ENCODE results near the gene RPL26.
"Not testable (repeated sequence)": the region's sequence is repeated elsewhere in the genome, so short reads cannot be mapped to it uniquely, and the experiment has no call there.

Gene RPL26

DNA sequence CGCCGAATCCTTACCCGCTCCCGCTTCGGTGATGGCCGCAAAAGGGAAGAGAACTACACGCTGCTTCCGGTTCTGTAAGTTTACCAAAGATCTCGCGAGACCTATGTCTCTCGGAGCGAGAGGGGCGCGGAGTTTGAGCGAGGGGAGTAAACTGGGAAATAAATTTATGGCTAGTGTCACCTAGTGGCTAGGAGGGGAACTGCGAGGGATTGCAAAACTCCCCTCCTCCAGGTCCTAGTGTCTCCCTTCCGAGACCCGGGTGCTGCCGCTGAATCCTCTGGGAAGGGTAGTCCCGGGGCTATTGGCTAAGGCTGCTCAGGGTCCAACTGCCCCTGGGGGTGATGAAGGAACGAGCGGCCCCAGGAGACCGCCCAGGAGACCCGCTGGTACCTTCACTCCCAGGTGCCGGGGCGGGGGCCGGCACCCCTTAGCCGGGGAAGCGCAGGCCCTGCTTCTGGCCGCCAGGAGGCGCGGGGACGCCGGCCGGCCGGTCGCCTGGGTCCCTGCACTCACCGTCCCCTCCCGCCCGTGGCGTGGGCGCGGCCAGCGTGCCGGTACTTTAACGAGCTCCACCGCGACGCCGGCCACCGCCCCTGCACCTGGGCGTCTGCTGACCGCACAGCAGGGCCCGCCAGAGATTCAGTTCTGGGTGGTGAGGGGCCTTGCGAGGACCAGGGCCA lies at the start of gene RPL26:
Gene RPL26, minus strand, starts transcription at position 51 of the 680 bp plus-strand sequence. CDS start 883 bp downstream, outside the sequence.
- DNase-seq, result peak; percentile 98

DNA sequence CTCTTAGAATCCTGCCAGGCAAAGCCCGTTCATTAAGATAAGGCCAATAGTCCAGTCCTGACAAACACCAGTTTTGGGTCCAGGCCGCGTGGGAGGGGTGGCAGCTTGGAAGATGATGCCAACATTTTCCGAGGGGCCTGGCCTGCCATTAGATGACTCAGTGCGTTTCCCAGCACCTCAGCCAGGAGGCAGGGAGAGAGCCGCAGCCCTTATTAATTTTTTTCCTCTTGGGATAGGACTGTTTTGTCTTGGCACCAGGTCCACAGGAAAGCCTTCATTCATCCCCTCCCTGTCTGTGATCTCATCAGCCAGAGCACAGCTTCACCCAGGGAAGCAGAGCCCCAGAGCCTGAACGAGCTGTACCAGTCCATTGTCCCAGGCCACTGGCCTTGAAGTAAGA lies 48.0 kb upstream of the RPL26 start:
- DNase-seq, result no peak

DNA sequence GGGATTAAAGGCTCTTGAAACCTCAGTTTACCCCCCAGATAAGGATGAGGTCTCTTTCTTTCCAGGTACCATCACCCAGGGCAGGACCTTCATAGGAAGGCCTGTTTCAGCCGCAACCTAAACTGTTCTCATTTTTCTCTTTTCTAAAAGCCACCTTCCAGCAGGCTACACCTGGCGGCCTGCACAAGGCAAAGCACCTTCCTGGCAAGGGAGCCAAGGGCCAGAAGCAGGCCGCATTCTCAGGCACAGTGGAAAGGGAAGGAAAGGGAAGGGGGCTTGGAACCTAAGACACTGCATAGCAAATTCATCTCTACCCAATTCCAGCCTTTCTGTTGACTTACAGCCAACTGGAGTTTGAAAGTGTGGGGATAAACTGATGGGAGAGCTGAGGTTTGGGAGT lies 43.8 kb upstream of the RPL26 start:
- DNase-seq, result no peak

DNA sequence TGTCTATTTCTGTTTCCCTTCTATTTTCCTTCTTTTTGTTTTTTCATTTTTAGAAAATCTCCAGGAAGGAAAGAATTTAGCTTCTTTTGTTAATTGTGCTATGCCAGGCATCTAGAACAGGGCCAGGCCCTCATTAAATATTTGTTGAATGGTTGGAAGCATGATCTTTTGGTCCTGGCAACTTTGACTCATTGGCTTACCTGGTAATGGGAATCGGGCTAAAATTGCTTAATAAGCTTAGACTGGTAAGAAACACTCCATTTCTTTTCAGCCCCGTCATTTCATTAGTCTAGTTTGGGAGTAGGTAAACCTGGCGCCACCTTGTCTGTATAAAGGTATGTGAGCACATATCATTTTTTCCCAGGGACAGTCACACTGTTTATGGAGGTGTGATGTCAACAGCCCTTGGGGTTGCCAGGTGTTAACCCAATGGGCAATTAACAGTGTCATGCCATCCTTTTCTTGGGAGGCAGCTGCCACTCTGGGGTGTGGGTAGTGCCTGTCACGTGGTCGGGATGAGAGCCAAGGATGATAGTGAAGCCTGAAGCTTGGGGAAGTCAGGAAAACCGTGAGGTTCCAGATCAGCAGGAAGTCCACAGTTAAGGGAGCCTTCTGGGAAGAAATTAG lies 43.2 kb upstream of the RPL26 start:
- no peak for DNase-seq

DNA sequence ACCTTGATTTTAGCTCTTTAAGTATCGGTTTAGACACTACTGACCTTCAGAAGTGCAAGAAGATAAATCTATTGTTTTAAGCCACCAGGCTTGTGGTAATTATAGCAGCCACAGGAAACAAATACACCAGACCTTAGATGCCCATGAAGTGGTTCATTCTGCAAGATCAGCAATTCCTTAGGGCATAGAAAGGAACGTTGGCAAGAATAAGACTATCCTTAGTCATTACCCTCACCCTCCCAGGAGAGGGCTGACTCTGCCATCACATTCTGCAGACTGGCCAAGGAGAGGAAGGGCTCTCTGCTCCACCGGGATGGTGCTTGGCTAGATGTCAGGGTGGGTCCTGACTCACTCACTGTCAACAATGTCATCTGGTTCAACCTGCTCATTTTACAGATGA lies 38.6 kb upstream of the RPL26 start:
- DNase-seq, result no peak

DNA sequence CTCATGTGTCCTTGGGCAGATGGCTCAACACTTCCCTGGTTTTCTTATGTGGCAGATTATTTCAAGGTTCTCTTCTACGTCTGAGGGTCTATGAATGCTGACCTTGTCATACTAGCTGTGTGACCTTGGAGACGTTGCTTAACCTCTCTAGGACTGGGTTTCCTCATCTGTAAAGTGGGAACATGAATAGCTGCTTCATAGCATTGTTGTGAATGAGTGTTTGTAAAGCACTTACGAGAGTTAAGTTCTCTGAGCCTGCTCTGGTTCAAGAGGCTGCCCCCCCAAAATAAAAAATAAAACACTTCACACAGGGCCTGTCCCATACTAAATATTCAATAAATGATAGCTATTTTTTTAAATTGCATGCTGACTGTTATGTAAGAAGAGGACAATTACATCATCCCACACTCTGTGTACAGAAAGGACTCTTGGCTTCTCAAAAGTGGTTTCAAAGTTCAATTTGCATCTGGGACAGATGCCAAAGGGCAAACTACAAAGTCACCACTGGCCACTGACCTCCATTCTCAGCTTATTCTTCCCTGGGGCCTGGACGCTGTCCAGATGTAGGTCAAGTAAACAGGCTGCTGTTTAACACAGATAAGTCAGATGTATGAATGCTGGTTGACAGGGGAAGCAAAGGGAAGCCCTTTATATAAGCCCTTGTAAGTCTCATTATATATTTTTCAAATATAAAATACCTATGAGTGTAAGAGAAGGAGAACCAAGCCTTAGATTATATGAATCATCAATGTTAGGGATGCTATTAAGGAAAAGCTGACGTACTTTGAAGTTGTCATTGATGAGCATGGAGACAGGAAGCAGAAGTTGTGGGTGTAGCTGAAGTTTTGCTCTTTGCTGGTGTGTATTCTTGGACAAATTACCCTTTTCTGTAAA lies 37.3 kb upstream of the RPL26 start:
- no peak for DNase-seq

DNA sequence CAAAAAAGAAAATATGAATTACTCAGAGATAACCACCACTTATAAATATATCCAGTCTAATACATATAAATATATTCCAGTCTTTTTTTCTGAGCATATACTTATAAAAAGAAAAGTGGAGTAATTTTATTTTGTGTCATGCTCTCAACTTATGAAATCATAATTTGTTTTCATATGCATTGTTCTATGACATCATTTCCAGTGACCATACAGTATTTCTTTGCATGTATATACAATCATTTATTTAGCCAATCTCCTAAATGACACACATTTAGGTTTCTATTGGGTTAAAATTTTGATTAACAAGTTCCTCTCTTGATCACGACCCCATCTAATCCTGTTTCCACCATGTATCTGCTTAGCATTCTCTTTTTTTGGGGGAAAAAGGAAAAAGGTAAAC lies 36.3 kb upstream of the RPL26 start:
- DNase-seq, result no peak

DNA sequence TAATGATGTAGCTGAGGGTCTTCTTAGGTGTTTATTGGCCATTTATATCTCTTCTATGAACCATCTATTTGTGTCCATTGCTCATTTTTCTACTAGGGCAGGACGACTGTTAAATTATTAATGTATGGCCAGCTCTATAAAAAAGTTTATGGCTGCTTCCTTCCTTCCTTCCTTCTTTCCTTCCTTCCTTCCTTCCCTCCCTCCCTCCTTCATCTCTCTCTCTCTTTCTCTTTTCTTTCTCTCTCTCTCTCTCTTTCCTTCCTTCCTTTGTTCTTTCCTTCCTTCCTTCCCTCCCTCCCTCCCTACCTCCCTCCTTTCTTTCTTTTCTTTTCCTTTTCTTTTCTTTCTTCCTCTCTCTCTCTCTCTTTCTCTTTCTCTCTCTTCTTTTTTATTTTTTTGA lies 35.5 kb upstream of the RPL26 start:
- DNase-seq, result no peak

DNA sequence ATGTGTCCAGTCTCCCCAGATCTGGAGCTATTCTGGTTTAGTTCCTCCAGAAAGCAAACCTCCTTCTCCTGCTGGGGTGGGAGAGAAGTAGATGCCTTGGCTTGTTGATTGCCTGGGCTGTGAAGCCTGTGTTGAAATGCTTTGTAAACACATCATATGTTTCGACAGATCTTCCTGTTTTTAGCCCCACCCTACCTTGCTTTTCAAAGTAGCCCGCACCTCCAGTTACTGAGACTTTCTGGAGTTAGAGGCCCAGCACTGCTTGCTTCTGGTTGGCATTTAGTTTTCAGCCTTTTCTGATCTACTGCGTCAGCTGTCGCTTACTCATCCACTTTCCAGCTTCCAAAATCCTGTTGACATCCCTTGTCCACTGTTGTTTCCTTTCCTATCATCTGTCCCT lies 34.8 kb upstream of the RPL26 start:
- DNase-seq, result no peak

DNA sequence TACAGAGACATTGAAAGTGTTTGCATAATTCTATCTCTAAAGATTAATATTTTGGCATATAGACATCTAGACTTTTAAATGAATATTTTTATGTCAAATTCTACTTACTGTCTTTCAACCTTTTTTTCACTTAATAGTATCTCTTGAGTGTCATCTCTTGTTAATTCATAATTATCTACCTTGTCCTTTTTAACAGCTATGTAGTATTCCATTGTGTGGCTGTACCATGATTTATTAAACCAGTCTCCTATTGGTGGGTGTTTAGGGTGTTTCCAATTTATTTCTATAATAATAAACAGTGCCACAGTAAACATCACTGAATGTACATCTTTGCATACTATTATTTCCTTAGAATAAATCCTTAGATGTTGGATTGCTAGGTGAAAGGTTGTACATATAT lies 30.9 kb upstream of the RPL26 start:
- no peak for DNase-seq

DNA sequence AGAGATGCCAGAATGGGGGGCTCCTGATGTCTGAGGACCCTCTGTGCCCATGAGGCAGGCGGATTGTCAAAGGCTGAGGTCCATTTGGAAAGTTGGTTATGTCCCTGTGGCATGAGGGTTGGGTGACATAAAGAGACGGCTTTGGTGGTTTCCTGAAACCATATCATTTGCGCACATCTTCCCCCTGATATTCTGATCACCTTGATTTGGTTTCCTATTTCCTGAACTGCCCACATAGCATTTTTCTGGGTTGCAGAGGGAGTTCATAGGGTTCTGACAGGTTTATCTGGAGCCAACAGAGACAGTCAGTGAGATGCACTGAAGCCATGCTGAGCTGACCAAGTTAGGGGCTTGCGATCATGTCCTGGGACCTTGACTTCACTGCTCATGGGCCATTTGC lies 30.3 kb upstream of the RPL26 start:
- DNase-seq, result peak; percentile 17

DNA sequence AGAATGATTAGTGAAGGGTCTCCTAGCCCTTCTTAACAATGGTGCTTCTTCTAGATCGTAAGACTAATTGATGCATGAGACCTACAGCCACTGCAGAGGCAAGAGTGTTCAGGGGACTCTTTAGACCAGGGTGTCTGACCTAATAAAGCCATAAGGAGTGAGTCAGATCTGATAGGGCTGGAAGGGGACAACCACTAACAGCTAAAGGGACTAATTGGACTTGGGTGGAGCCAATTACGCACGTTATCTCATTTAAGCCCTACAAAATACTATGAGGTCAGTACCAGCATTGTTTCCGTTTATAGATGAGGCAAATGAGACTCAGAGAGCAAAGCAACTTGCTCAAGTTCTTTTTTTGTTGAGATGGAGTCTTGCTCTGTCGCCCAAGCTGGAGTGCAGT lies 29.1 kb upstream of the RPL26 start:
- DNase-seq, result no peak

DNA sequence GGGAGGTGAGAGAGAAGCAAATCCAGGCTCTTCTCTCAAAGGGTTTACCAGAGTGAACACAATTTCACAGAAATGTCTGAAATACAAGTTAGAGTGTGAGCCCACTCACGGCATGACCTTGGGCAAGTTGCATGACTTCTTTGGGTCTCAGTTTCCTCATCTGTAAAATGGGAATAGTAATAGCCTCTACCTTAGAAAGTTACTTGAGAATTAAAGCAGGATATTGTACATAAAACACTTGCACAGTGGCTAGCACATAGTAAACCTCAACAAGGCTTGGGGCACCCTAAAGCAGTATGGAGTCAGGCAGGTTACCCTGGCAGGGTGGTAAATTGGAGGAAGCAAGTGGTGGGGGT lies 27.9 kb upstream of the RPL26 start:
- DNase-seq, result no peak

DNA sequence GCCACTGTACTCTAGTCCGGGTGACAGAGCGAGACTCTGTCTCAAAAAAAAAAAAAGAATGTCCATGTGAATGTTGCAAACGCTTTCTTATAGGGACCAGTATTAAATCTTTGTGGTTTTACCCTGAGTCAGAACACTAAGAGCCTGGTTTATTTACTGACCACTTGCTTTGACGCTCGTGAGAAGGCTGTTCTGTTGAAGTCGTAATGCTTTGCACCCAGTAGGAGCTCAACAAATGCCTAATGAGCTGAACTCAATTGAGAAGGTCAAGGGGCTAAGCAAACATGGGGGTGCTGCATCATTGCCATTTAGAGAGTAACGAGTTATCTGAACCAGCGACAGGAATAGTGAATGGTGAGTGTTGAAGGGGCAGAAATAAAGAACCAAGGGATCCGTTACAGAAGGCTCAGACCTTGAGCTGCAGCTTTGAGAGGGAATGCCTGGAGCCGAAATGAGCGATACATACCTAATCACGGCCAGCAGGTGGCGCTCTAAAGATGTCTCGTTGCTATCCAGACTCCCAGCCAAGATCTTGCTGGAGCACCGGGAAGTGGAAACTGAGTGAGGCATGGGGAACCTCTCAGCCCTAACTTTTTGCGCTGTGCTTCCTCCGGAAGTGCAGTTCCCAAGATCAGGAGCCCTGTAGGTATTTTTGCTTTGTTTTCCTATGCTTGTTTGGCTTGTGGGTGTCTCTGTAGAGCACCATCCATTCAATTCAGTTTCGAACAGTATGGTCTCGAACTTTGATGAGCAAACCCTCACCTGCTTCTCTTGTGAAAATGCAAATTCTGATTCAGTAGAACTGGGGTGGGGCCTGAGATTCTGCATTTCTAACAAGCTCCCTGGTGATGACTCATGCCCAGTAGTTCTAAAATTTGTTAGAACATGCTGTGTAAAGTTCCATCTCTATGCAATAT lies 27.2 kb upstream of the RPL26 start:
- peak; percentile 81 for DNase-seq

DNA sequence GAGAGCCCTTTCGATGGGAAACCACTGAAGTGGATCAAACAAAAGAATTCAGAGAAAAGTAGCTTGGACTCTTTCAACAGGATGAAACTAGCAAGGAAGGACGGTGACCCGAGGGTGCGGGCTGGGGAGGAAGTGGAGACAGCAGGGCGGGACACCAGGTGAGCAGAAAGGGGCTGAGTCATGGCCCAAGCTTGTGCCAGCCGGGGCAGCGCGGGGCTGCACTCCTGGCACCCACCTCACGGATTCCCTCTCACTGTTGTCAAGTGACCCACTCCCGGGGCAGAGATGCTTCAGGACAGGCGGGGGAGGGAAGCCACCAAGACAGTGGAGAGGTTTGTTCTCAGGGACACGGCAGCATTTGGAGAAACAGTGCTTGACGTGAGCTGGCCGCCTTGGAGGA lies 25.4 kb upstream of the RPL26 start:
- DNase-seq, result no peak

DNA sequence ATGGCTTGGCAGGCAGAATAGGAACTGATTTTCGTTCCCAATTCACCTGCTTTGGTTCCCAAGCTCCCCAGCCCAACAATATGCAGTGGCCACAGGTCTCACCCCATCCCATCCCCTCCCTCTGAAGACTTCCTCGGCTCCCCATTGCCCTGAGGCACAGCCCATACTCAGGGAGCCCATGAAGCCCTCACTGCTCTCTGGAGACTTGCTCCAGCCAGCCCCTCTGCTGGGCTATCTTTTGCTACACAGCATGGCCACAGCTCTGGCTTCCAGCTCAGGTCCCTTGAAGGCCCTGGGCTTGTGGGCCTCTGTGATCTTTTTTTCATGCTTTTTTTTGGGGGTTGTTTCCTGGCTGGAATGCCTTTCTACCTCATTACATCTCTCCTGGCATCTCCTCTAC lies 23.2 kb upstream of the RPL26 start:
- no peak for DNase-seq

DNA sequence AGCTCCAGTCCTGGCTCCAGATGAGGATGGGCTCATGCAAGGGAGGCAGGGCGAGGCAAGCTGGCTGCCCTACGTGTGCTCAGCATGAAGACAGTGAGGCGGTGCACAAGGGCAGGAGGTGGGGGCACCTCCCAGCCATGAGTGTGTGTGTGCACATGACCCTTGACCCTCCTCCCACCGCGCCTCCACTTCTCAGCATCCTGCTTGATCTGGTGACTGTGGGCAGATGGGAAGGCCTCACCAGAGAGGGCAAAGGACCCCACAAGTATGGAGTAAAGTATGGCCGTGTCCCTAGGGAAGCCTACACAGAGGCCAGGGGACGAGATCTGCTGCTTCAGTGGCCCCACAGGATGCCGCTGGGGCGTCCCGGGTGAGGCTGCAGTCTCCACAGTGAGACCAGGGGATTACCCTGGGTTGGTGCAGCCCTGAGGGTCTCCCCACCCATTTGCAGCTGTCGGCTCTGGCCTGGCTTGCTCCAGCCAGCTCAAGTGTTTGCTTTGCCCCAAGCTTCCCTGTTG lies 22.6 kb upstream of the RPL26 start:
- DNase-seq, result no peak

DNA sequence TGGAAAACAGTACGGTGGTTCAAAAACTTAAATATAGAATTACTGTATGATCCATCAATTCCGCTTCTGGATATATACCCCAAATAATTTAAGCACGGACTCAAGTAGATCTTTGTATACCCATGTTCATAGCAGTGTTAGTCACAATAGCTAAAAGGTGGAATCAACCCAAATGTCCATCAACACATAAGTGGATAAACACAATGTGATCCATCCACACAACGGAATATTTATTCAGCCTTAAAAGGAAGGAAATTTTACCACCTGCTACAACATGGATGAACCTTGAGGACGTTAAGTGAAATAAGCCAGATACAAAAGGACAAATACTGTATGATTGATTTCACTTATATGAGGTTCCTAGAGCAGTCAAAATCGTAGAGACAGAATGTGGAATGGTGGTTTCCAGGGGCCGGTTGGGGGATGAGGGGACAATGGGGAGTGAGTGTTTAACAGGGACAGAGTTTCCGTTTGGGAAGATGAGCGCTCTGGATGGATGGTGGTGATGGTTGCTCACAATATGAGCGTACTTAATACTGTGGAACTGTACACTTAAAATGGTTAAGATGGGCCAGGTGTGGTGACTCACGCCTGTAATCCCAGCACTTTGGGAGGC lies 20.0 kb upstream of the RPL26 start:
- DNase-seq, result no peak

DNA sequence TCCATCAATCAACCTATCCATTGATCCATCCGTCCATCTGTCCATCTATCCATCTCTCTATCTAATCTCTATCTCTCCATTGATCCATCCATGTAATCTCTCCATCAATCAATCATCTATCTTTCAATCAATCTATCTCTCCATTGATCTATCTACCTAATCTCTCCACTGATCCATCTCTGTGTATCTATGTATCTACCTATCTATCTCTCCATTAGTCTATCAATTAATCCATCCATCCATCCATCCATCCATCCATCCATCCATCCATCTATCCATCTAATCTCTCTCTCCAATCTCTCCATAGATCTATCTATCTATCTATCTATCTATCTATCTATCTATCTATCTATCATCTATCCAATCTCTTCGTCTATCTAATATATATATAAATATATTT lies 18.1 kb upstream of the RPL26 start:
- no peak for DNase-seq

DNA sequence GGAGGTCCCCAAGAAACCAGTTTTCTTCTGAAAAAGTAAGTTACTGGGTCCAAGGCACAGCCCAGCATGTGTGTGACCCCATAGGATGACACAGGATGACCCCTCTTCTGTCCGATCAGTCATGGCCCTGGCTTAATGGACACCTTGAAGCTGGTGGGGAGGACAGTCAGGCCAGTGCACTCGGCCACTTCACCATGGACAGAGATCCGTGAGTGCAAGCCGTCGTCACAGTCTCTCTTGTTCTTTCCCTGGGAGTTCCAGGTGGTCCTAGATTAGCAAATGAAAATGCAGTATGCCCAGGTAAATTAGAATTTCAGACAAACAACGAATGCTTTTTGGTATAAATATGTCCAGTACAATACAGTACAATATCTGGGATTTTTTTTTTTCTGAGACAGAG lies 16.0 kb upstream of the RPL26 start:
- no peak for DNase-seq

DNA sequence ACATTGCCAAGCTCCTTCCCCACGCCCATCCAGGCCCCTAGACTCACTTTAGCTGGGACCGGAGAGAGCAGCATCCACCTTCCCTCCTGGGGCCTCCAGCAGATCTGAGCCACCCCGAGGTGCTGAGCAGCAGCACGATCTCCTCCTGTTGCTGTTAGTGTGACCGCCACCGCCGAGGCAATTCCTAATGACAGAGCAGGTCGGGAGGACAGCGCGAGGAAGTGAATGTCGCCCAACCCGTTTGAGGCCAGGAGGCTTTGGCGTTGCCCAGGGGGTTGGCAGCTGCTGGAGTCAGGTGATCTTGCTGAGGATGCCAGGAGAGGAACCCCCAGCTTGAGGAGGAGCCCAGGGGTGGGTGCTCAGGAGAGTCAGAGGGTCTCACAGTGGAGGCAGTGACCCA lies 14.6 kb upstream of the RPL26 start, which contains the start of gene RNF222:
Gene RNF222, minus strand, starts transcription at position 192 of the 400 bp plus-strand sequence. CDS start 4,366 bp downstream, outside the sequence.
- no peak for DNase-seq

DNA sequence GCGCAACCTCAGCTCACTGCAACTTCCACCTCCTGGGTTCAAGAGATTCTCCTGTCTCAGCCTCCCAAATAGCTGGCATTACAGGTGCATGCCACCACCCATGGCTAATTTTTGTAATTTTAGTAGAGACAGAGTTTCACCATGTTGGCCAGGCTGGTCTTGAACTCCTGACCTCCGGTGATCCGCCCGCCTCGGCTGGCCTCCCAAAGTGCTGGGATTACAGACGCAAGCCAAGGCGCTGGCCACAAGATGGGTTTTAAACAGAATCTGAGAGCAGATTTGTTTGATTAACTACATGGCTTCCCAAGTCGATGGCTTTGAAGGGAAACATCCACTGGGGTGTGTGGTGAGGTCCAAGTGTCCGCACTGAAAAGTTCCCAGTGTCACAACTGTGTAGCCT lies 11.5 kb upstream of the RPL26 start:
- DNase-seq, result not testable (repeated sequence)
